ENCODE results near the gene TNIP1.
A peak's percentile ranks its signal among the peaks of the same experiment; 100 is the strongest.

Gene TNIP1

DNA sequence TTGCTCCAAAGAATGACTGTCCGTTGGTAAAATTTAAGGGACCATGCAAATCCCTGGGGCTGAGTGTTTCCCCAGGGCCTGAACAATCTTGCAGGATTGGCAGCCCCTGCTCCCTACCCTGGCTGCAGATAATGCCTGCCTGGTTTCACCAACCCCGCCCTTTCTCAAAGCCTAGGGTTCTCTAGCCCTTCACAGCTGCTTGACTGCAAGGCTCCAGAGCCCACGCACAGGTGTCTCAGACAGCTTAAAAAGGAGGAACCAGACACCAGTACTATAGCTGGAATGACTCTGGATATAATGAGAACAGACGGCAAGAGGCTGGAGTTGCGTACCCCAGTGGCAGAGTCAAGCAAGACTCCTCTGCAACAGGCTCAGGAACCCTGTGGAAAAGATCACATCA lies 25.2 kb upstream of the TNIP1 start:
- no peak for DNase-seq (ENCODE audit: low read depth)
- no peak overlapping the region for H3K4me3 ChIP-seq (ENCODE audit: low read length)
- no peak for TF ChIP-seq CTCF (IDR thresholded peaks at IDR 0.05; ENCODE audit: insufficient read depth, low read depth, low read length, missing control alignments)

DNA sequence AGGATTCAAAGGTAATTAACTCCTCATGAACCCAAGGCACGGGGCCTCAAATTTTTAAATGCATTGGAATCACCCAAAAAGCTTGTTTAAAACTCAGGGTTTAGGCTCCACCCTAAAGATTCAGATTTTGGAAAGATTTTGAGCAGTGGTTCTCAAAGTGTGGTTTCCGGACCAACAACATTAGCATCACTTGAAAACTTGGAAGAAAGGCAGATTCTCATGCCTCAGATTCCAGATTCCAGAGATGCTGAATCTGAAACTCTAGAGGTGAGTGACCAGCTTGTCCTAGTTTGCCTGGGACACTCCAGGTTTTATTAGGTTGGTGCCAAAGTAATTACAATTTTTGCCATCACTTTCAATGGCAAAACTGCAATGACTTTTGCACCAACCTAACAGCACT lies 24.7 kb upstream of the TNIP1 start:
- TF ChIP-seq CTCF (IDR thresholded peaks at IDR 0.05; ENCODE audit: insufficient read depth, low read depth, low read length, missing control alignments), result no peak
- DNase-seq (ENCODE audit: low read depth), result no peak
- H3K4me3 ChIP-seq (ENCODE audit: low read length), result no peak overlapping the region

DNA sequence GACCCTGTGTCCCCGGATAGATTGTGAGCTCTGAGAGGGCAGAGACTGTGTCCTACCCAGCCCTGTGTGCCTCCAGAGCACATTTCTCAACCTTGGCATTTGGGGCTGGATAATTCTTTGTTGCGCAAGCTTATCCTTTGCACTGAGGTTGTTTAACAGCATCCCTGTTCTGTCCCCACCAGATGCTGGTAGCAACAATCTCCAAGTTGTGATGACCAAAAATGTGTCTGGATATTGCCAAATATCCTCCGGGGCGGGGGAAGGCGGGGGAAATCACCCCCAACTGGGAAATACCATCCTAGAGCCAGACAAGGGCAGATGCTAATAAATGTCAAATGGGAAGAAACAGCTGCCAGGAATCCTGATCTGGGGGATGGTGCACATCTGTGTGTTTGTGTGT lies 24.0 kb upstream of the TNIP1 start:
- H3K4me3 ChIP-seq (ENCODE audit: low read length), result no peak overlapping the region
- peak; percentile 19 for DNase-seq (ENCODE audit: low read depth)
- no peak for TF ChIP-seq CTCF (IDR thresholded peaks at IDR 0.05; ENCODE audit: insufficient read depth, low read depth, low read length, missing control alignments)

DNA sequence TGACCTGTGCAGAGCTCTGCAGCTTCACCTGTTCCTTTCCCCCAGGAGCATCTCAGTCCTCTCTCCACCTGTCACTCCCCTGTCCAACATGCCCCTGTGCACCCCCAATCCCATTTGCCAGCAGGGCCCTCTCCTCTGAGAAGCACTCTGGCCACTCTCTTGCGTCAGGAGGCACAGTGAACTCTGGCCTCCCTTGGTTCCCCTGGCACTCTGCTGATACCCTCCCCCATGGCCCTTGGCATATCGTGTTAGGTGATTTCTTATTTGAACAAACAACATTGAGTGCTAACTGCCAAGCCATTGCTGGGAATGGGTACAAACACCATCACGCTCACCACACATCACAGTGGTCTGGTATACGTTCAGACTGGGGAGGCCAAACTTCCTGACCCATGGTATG lies 20.9 kb upstream of the TNIP1 start:
- DNase-seq (ENCODE audit: low read depth), result no peak
- TF ChIP-seq CTCF (IDR thresholded peaks at IDR 0.05; ENCODE audit: insufficient read depth, low read depth, low read length, missing control alignments), result no peak
- no peak overlapping the region for H3K4me3 ChIP-seq (ENCODE audit: low read length)

DNA sequence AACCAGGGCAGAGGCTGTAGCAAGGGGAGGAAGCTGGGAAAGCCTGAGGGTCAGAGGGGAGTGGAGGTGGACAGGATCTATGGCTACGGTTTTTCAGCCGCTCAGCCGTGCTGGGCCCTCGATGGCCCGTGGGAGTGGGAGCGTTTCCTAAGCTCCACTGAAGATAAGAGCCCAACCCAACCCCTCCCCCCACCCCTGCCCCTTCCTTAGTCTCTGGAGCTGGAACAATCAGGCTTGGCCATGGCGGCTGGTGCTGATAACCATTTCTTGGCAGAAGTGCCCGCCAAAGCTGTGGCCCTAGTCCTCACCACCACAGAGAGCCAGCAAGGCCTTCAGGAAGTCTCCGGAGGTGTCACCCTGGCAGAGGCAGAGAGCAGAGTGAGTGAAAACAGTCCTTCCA lies 20.3 kb upstream of the TNIP1 start:
- no peak for TF ChIP-seq CTCF (IDR thresholded peaks at IDR 0.05; ENCODE audit: insufficient read depth, low read depth, low read length, missing control alignments)
- H3K4me3 ChIP-seq (ENCODE audit: low read length), result no peak overlapping the region
- no peak for DNase-seq (ENCODE audit: low read depth)

DNA sequence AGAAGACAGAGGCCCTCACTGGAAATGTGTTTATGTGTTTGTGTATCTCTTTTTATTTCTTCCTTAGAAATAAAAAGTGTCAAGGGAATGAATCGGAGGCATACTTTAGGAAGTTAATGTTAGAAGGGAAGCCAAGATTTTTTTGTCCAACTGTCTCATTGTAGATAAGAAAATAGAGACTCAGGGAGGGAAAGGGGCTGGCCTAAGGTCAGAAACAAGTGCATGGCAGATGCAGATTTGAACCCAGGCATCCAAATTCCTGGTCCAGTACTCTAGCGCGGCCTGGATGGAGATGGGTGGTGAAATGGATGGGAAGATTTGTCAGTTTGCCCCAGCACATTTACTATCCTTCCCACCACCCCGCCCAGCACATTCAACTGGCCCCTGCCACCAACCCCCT lies 19.8 kb upstream of the TNIP1 start:
- H3K4me3 ChIP-seq (ENCODE audit: low read length), result no peak overlapping the region
- TF ChIP-seq CTCF (IDR thresholded peaks at IDR 0.05; ENCODE audit: insufficient read depth, low read depth, low read length, missing control alignments), result no peak
- DNase-seq (ENCODE audit: low read depth), result no peak

- TF ChIP-seq CTCF (IDR thresholded peaks at IDR 0.05; ENCODE audit: insufficient read depth, low read depth, low read length, missing control alignments), result no peak
- DNase-seq (ENCODE audit: low read depth), result no peak
- no peak overlapping the region for H3K4me3 ChIP-seq (ENCODE audit: low read length)
These were observed 17.9 kb upstream of the TNIP1 start for GRCh38 chr5:151098768-151099121.

Measured in epithelial cell of esophagus (primary cell).